Bronchial epithelial cell (primary cell): ENCODE data around the gene PFKL. TPM values are rescaled to one million over a fixed set of nuclear protein-coding genes. Genes with fewer than 3 reads are reported as not detected.

Source experiments
- DNase-seq: peaks from one replicate; pipeline ENCODE4 v3.0.0-alpha.2; 2010; ENCODE audit warnings: low read depth
- FAIRE-seq: peaks from 2 replicates; lab custom pipeline; 2011; peaks lifted over from hg19 to GRCh38; lab: Jason Lieb, UNC
- H3K27me3 ChIP-seq: 2 replicates; pipeline ENCODE4 v1.5.1; 2011; ENCODE audit warnings: low read length; ENCODE audit not compliant: control insufficient read depth, insufficient read depth
- H3K36me3 ChIP-seq: 2 replicates; pipeline ENCODE4 v1.5.1; 2011; ENCODE audit warnings: low read length; ENCODE audit not compliant: control insufficient read depth, insufficient read depth
- H3K4me3 ChIP-seq: 2 replicates; pipeline ENCODE4 v1.5.1; 2011; ENCODE audit warnings: mild to moderate bottlenecking, low read depth, low read length, control low read depth
- CTCF ChIP-seq: IDR thresholded peaks from 2 replicates; pipeline ENCODE4 v1.5.1; 2011; ENCODE audit warnings: mild to moderate bottlenecking, moderate library complexity, low read length, control low read depth, inconsistent platforms; ENCODE audit not compliant: insufficient read depth, severe bottlenecking
- total RNA-seq: library from RNA; depleted of rRNA; stranded (reverse); fragments of >200 nt; gene quantifications from 2 replicates; pipeline ENCODE4 v1.2.1, GENCODE V29; 2014

PFKL gene
- total RNA-seq, 1 donor from 2014 or later = 148 TPM

GRCh38 chr21:44291078-44291935, 8.5 kb upstream of the PFKL start:
- no peaks in the 10 kb centered on the region for H3K36me3 ChIP-seq
- H3K27me3 ChIP-seq = peaks cover 6% of the 10 kb centered on the region
- no peak overlapping the region for H3K4me3 ChIP-seq
- TF ChIP-seq CTCF = no peak
- FAIRE-seq = no peak
- DNase-seq = no peak

- TF ChIP-seq CTCF = no peak
- Histone ChIP-seq H3K27me3 (peaks cover 4% of the 10 kb centered on the region), H3K4me3 (no peak overlapping the region), H3K36me3 (no peaks in the 10 kb centered on the region)
- no peak for DNase-seq
- FAIRE-seq = no peak
Observed at GRCh38 chr21:44291936-44292811, 7.7 kb upstream of the PFKL start.

- Histone ChIP-seq H3K36me3 (no peaks in the 10 kb centered on the region), H3K27me3 (peaks cover 4% of the 10 kb centered on the region), H3K4me3 (no peak overlapping the region)
- FAIRE-seq (no peak), DNase-seq (no peak)
- TF ChIP-seq CTCF = no peak
Observed at GRCh38 chr21:44292812-44293195, 7.0 kb upstream of the PFKL start.

GRCh38 chr21:44293551-44294231, 6.2 kb upstream of the PFKL start:
- Histone ChIP-seq H3K27me3 (peaks cover 4% of the 10 kb centered on the region), H3K4me3 (no peak overlapping the region), H3K36me3 (no peaks in the 10 kb centered on the region)
- DNase-seq = no peak
- FAIRE-seq = no peak
- TF ChIP-seq CTCF = no peak

GRCh38 chr21:44294391-44295162, 5.3 kb upstream of the PFKL start:
- TF ChIP-seq CTCF = no peak
- peaks cover 4% of the 10 kb centered on the region for H3K27me3 ChIP-seq
- no peak for DNase-seq
- FAIRE-seq = no peak
- no peak overlapping the region for H3K4me3 ChIP-seq
- H3K36me3 ChIP-seq = no peaks in the 10 kb centered on the region
